ENCODE results near the gene CCDC33.

CCDC33 gene

DNA sequence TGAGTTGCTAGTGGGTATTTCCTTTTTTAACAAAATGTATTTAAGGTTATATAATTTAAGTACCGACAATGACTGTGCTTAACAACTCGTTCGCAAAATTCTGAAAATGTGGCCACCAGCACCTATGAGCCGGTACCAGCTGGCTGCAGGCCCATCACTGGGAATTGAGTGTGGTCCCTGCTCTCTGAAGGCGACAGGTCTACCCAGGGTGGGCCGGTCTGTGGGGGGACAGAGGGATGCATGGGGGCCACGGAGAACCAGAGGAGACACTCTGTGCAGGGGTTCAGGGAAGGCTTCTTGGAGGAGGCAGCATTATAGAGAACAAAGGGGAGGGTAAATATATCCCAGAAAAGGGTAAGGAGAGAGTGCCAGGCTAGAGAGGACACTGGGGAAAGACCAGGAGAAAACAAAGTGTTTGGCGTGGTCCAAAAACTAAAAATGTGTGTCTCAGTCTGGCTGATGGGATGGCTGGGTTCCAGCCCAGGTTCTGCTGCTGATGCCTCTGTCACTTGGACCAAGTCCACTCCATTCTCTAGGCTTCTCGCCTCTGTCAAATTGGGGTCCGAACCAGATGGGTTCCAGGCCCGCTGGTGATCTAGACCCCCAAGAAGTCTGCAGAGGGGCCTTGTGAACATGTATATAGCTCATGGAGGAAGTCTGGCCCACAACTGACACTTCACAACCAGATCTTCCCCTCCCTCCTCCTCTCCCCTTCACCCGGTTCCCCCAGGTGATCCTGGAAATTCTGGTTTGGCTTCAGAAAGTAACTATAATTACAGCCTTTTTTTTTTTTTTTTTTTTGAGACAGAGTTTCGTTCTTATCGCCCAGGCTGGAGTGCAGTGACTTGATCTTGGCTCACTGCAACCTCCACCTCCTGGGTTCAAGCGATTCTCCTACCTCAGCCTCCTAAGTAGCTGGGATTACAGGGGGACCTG is 142.0 kb downstream of the CCDC33 start:
- Histone ChIP-seq H3K4me1 (ENCODE audit: control insufficient read depth, insufficient read depth, low read length) (peaks cover 8% of the 10 kb centered on the region), H3K4me3 (ENCODE audit: low read depth, low read length) (no peak overlapping the region), H3K9me3 (ENCODE audit: control insufficient read depth, insufficient read depth, low read length) (no peaks in the 10 kb centered on the region), H3K36me3 (ENCODE audit: control insufficient read depth, insufficient read depth, low read length) (no peaks in the 10 kb centered on the region), H3K27me3 (ENCODE audit: control insufficient read depth, insufficient read depth, low read length) (no peaks in the 10 kb centered on the region), H3K9ac (ENCODE audit: low read depth, low read length) (no peak overlapping the region)

DNA sequence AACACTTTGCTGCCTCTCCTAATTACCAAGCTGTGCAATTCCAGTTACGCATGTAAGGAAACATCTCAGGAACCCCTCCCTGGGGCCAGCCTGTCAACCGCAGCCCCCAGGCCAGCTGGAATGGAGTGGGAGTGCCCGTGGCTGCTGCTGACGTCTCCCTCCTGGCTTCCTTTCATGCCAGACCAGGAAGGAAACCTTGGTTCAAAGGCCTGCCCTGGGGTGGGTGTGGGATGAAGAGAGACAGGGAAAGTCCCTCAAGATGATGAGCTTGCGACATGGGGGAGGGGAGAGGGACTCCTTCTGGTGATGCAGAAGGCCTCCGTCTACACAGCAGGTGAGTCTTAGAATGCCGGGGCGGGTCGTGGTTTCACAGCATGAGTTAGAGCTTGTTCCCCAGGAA is 142.7 kb downstream of the CCDC33 start:
- no peak overlapping the region for H3K4me3 ChIP-seq (ENCODE audit: low read depth, low read length)
- H3K4me1 ChIP-seq (ENCODE audit: control insufficient read depth, insufficient read depth, low read length) = peaks cover 4% of the 10 kb centered on the region
- H3K27me3 ChIP-seq (ENCODE audit: control insufficient read depth, insufficient read depth, low read length) = no peaks in the 10 kb centered on the region
- no peak overlapping the region for H3K9ac ChIP-seq (ENCODE audit: low read depth, low read length)
- H3K36me3 ChIP-seq (ENCODE audit: control insufficient read depth, insufficient read depth, low read length) = no peaks in the 10 kb centered on the region
- H3K9me3 ChIP-seq (ENCODE audit: control insufficient read depth, insufficient read depth, low read length) = no peaks in the 10 kb centered on the region

DNA sequence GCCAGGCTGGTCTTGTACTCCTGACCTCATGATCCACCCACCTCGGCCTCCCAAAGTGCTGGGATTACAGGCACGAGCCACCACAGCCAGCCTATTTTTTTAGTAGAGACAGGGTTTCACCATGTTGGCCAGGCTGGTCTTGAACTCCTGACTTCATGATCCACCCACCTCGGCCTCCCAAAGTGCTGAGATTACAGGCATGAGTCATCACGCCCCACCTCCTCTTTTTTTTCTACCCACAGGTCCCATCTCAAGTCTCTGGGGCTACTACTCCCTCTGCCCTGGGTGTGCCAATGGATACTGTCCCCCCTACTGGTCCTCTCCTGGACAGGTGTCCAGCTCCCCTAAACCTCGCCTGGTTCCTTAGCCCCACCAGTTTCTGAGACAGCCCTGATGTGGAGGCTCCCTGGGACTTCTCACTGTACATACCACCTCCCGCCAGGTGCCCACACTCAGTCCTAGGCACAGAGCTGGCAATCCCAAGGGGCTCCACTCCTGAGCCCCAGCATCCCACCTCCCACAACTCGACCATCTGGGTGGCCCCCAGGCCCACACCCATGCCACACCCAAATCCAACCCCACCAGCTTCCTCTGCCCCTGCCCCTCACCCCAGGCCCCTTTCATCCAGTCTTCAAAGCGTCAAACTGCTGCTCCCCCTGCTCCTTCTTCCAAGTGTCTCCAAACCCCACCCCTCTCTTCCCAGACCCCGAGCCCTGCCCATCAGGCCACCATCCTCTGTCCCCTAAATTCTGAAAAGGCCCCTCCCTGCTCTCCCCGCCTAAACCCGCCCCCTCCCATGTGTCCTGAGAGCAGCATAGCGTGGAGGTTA is 144.4 kb downstream of the CCDC33 start:
- H3K9me3 ChIP-seq (ENCODE audit: control insufficient read depth, insufficient read depth, low read length) = no peaks in the 10 kb centered on the region
- no peak overlapping the region for H3K9ac ChIP-seq (ENCODE audit: low read depth, low read length)
- no peak overlapping the region for H3K4me3 ChIP-seq (ENCODE audit: low read depth, low read length)
- no peaks in the 10 kb centered on the region for H3K36me3 ChIP-seq (ENCODE audit: control insufficient read depth, insufficient read depth, low read length)
- H3K27me3 ChIP-seq (ENCODE audit: control insufficient read depth, insufficient read depth, low read length) = no peaks in the 10 kb centered on the region
- no peaks in the 10 kb centered on the region for H3K4me1 ChIP-seq (ENCODE audit: control insufficient read depth, insufficient read depth, low read length)

DNA sequence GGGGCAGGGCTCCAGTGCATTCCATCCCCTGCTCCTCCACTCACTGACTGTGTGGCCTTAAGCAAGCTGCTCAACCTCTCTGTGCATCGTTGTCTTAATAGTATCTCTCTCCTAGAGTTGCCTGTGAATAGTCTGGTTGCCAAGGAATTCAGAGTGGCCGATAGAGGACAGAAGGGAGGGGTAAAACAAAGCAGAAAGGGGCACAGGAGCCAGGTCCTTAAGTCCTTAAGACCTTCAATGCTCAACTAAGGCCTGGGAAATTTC is 145.0 kb downstream of the CCDC33 start:
- Histone ChIP-seq H3K9me3 (ENCODE audit: control insufficient read depth, insufficient read depth, low read length) (no peaks in the 10 kb centered on the region), H3K27me3 (ENCODE audit: control insufficient read depth, insufficient read depth, low read length) (no peaks in the 10 kb centered on the region), H3K4me3 (ENCODE audit: low read depth, low read length) (no peak overlapping the region), H3K36me3 (ENCODE audit: control insufficient read depth, insufficient read depth, low read length) (no peaks in the 10 kb centered on the region), H3K4me1 (ENCODE audit: control insufficient read depth, insufficient read depth, low read length) (no peaks in the 10 kb centered on the region), H3K9ac (ENCODE audit: low read depth, low read length) (no peak overlapping the region)

DNA sequence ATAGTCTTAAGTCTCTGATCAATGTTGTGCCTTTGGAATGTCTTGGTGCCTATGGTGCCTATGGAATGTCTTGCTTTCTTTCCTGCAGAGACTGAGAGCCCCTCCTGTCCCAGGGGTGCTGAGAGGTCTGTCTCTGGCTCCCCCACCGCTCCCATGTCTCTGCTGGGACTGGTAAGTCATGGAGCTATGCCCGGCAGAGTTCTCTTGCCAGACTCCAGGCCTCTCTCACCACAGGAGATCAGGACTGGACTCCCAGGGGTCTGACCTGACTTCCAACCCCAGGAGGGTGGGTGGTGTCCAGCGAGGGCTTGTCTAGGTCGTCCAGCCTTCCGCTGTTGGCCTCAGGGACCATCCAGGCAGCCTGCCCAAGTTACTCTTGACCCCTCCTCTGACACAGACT is 145.4 kb downstream of the CCDC33 start:
- no peak overlapping the region for H3K9ac ChIP-seq (ENCODE audit: low read depth, low read length)
- H3K36me3 ChIP-seq (ENCODE audit: control insufficient read depth, insufficient read depth, low read length) = no peaks in the 10 kb centered on the region
- no peaks in the 10 kb centered on the region for H3K4me1 ChIP-seq (ENCODE audit: control insufficient read depth, insufficient read depth, low read length)

DNA sequence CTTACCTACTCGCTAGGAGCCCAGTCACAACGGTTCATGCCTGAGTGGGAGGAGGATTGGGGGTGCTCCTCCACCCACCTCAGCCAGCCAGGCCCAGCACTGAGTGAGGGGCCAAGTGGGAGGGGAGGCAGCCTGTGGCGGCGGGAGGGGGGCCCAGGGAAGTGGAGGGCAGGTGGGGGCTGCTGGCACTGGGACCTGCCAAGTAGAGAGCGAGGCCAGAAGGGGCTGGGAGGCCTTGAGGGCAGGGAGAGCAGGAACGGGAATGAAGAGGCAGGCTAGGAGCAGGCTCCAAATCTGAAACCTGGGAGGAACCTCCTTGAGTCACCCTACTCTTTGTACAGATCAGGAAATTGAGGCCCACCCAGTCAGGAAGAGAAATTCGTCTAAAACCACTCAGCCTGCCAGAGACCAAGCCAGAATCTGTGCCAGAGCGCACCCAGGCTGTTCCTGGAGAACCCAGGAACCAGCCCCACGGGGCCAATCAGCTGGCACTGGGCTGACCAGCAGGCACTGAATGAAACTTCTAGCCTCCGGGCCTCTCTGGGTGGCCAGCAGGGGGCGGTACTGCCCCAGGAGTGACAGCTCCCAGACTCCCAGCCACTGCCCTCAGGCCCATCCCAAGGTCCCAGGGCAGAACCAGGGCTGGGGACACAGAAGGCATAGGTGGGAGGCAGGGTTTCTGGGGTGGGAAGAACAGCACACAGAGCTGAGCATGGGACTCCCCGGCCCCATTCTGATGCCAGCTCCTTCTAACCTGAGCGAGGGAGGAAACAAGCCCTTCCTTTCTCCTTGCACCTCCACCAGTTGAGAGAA is 146.1 kb downstream of the CCDC33 start:
- no peak overlapping the region for H3K4me3 ChIP-seq (ENCODE audit: low read depth, low read length)
- H3K9me3 ChIP-seq (ENCODE audit: control insufficient read depth, insufficient read depth, low read length) = no peaks in the 10 kb centered on the region
- H3K27me3 ChIP-seq (ENCODE audit: control insufficient read depth, insufficient read depth, low read length) = no peaks in the 10 kb centered on the region
- no peaks in the 10 kb centered on the region for H3K36me3 ChIP-seq (ENCODE audit: control insufficient read depth, insufficient read depth, low read length)
- H3K4me1 ChIP-seq (ENCODE audit: control insufficient read depth, insufficient read depth, low read length) = no peaks in the 10 kb centered on the region
- H3K9ac ChIP-seq (ENCODE audit: low read depth, low read length) = no peak overlapping the region

More for the DNA sequence above, 145.4 kb downstream of the CCDC33 start:
- Histone ChIP-seq H3K9me3 (ENCODE audit: control insufficient read depth, insufficient read depth, low read length) (no peaks in the 10 kb centered on the region), H3K4me3 (ENCODE audit: low read depth, low read length) (no peak overlapping the region), H3K27me3 (ENCODE audit: control insufficient read depth, insufficient read depth, low read length) (no peaks in the 10 kb centered on the region)

DNA sequence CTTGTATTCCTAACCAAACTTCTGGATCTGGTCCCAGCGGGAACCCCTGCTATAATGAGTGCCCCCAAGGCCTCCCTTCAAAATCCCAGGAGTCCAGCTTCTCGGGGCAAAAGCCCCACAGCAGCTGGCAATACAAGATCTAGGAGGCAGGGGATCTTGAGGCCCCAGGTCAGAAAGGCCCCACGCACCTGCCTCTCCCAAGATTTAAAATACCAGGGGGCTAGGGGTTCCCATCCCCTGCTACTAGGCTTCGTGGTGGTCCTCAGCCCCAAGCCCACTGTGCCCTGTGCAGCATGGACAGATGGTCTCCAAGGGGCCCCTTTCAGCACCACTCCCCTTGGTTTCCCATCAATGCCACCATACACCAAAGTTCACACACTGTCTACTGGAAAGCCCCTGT is 147.2 kb downstream of the CCDC33 start:
- H3K9ac ChIP-seq (ENCODE audit: low read depth, low read length) = no peak overlapping the region
- no peaks in the 10 kb centered on the region for H3K36me3 ChIP-seq (ENCODE audit: control insufficient read depth, insufficient read depth, low read length)
- no peaks in the 10 kb centered on the region for H3K27me3 ChIP-seq (ENCODE audit: control insufficient read depth, insufficient read depth, low read length)
- no peak overlapping the region for H3K4me3 ChIP-seq (ENCODE audit: low read depth, low read length)
- no peaks in the 10 kb centered on the region for H3K9me3 ChIP-seq (ENCODE audit: control insufficient read depth, insufficient read depth, low read length)
- no peaks in the 10 kb centered on the region for H3K4me1 ChIP-seq (ENCODE audit: control insufficient read depth, insufficient read depth, low read length)

DNA sequence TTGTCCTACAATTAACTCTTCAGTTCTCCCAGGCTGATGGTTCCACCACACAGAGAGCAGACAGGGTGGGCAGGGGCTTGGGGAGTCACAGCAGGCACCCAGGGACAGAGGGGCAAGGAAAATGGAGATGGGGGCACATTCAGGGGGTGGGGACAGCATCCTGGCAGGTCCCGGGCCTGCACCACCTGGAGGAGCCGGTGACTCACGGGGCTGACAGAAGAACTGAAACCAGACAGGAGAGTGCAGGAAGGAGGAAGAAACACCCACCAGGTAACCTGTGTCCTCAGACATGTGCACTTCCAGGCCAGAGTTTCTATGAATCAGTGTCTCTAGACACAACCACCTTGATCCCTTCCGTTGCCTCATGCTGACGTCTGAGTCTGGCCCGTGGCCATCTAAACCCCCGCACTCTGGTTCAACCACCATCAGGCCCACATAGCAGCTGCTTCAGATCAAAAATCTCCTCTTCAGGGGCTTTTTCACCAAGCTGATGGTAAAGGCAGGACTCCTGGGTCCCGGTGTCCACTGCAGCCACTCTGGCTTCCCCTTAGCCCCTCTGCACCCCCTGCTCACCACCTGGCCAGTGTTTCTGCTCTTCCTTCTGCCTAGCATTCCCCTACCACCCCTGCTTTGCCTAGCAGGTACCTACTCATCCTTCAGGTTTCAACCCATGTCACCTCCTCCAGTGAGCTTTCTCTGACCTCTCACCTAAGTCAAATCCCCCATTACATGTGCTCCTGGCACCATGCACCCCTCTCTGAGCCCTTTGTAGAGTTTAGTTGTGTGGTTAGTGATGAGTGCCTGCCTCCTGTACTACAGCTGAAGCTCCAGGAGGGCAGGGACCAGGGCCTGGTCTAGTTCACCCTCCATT is 147.8 kb downstream of the CCDC33 start:
- H3K9me3 ChIP-seq (ENCODE audit: control insufficient read depth, insufficient read depth, low read length) = no peaks in the 10 kb centered on the region
- H3K36me3 ChIP-seq (ENCODE audit: control insufficient read depth, insufficient read depth, low read length) = no peaks in the 10 kb centered on the region
- no peaks in the 10 kb centered on the region for H3K27me3 ChIP-seq (ENCODE audit: control insufficient read depth, insufficient read depth, low read length)
- no peaks in the 10 kb centered on the region for H3K4me1 ChIP-seq (ENCODE audit: control insufficient read depth, insufficient read depth, low read length)
- no peak overlapping the region for H3K4me3 ChIP-seq (ENCODE audit: low read depth, low read length)
- H3K9ac ChIP-seq (ENCODE audit: low read depth, low read length) = no peak overlapping the region

DNA sequence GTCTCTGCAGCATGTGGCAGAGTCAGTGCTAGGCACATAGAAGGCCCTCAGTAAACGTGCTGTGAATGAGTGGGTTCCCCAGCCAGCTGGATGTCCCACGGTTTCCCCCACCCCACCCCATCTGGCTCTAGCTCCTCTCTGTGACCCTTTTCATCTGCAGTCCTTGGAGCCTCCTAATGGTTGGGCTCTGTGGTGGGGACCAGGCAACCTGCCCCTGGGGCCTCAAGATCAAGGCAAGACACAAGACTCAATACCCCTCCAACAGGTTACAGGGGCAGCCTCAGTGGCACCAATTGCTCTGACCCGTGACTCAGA is 148.4 kb downstream of the CCDC33 start:
- H3K4me1 ChIP-seq (ENCODE audit: control insufficient read depth, insufficient read depth, low read length) = no peaks in the 10 kb centered on the region
- H3K9me3 ChIP-seq (ENCODE audit: control insufficient read depth, insufficient read depth, low read length) = no peaks in the 10 kb centered on the region
- H3K9ac ChIP-seq (ENCODE audit: low read depth, low read length) = no peak overlapping the region

DNA sequence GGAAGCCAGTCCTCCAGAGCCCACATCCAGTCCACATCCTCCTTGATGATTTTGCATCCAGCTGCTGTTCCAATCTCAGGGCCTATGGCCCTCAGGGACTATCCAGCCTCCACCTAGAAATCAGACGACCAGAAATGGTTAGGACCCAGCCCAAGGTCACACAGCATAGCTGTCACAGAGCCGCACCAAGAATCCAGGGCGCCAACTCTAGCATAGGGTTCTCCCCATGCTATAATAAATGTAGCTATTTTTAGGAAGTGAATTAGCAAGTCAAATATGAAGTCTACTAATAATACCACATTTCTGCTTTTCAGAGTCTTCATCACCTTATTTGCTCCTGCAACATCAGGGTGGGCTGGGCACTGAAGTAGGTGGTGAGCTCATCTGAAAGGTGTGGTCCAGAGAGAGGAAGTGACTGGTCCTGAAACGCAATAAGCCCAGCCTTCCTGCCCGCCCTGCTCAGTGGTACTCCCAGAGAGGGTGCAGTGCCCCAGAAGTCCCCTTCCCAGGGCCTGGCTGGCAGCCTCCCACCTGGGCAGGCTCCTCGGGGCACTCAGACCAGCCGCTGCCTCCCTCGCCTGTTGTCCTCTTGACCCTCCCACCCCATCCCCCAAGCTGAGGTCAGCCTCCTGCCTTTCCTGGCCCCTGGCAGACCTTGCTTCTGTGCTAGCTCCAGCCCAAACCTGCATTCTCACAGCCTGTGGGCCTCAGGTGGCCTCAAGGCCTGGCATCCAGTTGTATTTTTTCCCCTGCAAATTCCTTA is 148.9 kb downstream of the CCDC33 start:
- no peaks in the 10 kb centered on the region for H3K9me3 ChIP-seq (ENCODE audit: control insufficient read depth, insufficient read depth, low read length)
- H3K27me3 ChIP-seq (ENCODE audit: control insufficient read depth, insufficient read depth, low read length) = no peaks in the 10 kb centered on the region
- H3K9ac ChIP-seq (ENCODE audit: low read depth, low read length) = no peak overlapping the region
- no peaks in the 10 kb centered on the region for H3K4me1 ChIP-seq (ENCODE audit: control insufficient read depth, insufficient read depth, low read length)
- no peaks in the 10 kb centered on the region for H3K36me3 ChIP-seq (ENCODE audit: control insufficient read depth, insufficient read depth, low read length)
- no peak overlapping the region for H3K4me3 ChIP-seq (ENCODE audit: low read depth, low read length)

More for the DNA sequence above, 148.4 kb downstream of the CCDC33 start:
- Histone ChIP-seq H3K4me3 (ENCODE audit: low read depth, low read length) (no peak overlapping the region), H3K36me3 (ENCODE audit: control insufficient read depth, insufficient read depth, low read length) (no peaks in the 10 kb centered on the region), H3K27me3 (ENCODE audit: control insufficient read depth, insufficient read depth, low read length) (no peaks in the 10 kb centered on the region)

Data from iPS-15b (cell line).